GM19467 (cell line): Measurements from ENCODE around the gene GNA12.

Source experiments
- ATAC-seq: cut with Tn5 transposase; IDR thresholded peaks from one replicate; pipeline ENCODE4 v1.9.1; 2021; ENCODE audit warnings: mild to moderate bottlenecking, moderate library complexity; ENCODE audit not compliant: unreplicated experiment

The GNA12 gene

DNA sequence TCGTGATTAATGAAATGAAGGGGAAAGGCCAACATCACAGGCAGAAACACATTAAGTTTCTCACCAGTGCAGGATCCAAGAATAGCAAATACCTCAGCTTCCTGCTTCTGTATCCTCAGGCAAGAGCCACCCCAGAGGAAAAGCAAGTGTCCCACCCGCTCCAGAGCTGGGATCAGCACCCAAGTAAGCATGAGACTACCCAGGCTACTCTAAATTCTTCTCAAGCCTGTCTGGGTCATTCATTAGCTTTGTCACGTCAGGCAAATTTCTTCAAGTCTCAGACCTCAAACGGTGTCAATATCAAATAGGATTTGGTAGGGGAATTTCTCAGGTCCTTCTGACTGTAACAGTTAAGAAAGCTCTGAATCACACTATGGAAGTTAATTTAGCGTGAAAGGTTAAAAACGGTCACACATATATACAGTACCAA is 59.0 kb downstream of the GNA12 start:
- peak; percentile 75 for ATAC-seq

DNA sequence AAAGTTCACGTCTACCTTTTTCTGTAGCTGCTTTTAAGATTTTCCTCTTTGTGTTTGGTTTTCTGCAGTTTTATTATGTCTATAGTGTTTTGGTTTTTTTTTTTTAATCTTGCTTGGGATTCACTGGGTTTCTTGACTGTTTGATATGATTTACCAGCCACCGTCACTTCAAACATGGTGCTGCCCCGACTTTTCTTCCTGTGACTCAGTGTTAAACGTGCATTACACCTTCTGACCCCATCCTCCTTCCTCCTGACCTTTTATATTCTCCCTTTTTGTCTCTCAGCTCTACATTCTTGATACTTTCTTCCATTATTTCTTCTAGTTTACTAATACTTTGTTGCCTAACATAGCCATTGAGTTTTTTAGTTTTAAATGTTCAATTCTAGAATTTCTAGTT is 61.5 kb downstream of the GNA12 start:
- ATAC-seq: no peak

DNA sequence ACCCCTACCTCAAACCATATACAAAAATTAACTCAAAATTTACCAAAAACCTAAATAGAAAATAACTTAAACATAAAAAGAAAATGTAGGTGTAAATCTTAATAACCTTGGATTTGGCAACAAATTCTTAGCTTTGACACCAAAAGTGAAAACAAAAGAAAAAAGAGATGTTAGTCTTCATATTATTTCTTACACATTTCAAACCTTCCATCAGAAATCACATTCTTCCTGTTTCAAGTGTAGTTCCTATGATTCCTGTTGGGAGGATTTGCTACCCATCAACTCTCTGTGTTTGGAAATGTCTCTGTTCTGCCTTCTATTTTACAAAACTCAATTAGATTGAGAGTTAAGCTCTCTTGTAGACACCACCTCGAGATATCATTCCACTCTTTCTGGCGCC is 62.0 kb downstream of the GNA12 start:
- ATAC-seq: no peak

DNA sequence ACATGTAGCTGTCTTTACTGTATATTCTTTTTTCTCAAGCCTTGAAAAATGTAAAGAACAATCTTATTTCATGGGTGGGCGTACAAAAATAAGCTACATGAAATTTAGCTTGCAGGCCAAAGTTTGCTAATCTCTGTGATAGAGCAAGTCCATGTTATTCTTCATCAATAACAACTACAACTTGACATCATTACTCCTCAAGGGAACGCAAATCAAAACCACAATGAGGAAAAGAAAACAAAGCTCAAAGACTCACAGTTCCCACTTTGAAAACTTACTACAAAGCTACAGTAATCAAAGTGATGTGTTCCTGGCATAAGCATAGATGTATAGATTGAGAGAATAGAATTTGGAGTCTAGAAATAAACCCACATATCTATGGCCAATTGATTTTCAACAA is 62.5 kb downstream of the GNA12 start:
- ATAC-seq: no peak

DNA sequence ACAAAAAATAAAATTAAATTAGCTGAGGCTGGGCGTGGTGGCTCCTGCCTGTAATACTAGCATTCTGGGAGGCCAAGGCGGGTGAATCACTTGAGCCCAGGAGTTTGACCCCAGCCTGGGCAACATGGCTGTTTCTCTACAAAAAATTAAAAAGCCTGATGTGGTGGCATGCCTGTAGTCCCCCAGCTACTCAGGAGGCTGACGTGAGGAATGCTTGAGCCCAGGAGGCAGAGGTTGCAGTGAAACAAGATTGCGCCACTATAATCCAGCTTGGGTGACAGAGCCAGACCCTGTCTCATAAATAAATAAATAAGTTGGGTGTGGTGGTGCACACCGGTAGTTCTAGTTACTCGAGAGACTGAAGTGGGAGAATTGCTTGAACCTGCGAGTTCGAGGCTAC is 65.1 kb downstream of the GNA12 start:
- no peak for ATAC-seq

DNA sequence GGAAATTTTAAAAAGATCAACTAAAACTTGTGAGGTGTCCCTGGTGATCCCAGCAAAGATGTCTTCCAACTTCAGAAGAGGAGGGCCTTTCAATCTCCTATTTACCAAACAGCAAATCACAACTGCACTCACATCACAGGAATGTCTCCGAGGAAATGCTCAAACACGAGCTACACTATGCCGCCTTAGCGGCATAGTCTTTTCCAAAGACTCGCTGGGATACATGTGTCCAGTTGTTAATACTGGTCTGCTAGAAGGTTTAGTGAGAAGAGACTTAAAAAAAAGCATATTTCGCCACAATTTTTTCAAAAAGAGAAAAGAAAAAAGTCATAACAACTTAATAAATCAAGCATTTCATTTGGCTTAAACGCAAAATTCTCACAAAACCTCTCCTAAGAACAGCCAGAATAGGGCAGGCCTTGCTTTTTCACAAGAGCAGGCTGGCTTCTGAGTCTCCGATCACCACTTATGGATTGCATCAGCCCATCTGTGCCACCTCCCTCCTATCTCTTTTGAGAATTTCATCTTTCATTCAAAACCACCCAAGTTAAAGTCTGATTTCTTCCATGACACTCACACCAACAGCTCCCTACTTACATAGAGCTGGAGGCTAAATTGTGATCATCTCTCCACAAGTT is 66.1 kb downstream of the GNA12 start:
- no peak for ATAC-seq

DNA sequence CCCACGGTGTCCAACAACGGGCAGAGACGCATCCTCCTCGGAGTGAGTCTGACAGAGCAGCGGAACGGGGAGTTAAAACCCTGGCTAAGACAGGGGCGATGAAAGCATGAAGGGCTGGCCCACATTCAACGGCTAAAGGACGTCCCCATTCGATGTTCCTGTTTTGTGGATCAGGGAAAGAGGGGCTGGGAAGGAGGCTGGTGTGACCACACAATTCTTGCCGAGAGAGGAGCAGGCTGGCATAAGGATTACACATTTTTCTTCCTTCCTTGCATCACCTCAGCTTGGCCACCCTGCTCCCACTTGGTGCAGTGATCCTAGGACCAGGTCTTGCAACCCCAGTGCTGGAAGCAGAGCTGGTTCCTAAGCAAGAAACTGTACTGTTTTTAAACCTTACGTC is 67.7 kb downstream of the GNA12 start:
- ATAC-seq: no peak

DNA sequence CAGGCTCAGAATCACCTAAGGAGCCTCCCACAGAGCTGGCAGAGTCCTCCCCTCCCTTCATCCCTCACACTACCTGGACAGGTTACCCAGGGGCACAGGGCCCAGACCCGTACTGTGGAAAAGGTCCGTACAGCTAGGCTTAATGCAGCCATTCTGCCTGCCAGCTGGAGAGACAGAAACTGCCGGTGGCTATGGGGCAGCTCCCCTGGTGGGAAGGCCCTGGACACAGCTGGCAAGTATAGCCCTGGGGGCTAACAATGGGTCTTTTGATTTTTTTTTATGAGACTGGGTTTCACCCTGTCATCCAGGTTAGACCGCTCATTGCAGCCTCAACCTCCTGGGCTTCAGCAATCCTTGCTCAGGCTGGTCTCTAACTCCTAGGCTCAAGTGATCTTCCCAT is 68.3 kb downstream of the GNA12 start:
- no peak for ATAC-seq

DNA sequence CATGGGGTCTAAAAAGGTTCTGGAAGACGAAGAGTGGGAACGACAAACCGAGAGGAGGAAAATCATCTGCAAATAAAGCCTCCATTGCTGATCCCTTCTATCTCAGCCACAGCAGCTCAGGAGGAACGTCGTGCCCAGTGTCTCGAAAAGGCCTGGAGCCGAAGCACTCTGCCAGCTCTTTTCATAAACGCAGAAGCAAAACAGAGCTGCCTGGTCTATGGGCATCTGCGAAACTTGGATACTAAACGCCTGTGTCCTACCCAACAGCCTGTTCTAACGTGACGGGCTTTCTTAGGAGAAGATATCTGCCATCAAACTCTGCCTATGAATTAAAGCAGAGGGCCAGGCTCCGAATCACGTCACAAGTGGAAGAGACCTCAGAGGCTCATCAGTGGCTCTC is 68.7 kb downstream of the GNA12 start:
- ATAC-seq: no peak

DNA sequence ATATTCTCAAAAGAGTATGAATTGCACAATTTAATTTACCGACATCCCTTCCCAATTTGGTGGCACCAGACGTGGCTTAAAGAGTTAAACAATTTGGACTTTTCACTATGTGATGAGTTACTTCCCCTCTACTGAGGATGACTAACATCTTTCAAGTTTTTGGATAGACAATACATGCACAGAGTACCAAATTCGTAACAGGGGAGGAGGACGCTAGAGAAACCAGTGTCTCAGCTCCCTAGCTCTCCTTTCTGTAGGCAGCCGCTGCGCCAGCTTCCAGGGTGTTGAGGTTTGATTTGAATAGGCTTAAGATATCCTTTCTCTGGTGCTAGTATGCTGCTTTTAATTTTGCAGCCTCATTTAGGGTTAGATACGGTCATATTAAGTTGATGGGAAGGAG is 69.2 kb downstream of the GNA12 start:
- no peak for ATAC-seq

DNA sequence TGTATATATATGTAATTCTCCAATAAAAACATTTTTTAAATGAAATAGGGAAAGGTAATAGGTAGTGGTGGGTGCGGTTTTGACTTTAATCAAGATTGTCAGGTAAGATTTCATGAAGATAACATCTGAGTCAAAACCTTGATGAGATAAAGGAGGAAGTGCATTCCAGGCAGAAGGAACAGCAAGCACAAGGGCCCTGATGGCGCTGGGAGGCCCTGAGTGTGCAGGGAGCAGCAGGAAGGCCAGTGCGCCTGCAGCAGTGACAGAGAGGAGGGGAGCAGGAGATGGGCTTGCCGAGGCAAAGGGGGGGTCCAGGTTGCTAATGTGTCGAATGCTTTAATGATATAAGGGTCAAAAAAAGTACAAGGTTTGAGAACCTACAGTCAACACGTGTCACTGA is 69.8 kb downstream of the GNA12 start:
- no peak for ATAC-seq

DNA sequence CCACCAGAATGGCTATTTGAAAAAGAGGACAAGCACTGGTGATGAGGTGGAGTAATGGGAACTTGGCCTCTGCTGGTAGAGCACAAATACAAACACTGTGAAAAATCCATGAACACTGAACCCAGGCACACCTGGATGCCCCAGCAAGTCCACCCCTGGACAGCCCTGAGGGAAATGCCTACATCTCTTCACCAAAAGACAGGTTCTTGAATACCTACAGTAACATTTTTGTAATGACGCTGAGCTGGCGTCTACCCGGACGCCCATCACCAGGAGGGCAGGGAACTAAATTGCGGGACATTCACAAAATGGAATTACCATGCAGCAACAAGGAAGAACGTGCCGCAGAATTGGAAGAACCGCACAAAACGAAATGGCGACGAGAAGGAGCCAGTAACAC is 70.5 kb downstream of the GNA12 start:
- ATAC-seq: no peak

DNA sequence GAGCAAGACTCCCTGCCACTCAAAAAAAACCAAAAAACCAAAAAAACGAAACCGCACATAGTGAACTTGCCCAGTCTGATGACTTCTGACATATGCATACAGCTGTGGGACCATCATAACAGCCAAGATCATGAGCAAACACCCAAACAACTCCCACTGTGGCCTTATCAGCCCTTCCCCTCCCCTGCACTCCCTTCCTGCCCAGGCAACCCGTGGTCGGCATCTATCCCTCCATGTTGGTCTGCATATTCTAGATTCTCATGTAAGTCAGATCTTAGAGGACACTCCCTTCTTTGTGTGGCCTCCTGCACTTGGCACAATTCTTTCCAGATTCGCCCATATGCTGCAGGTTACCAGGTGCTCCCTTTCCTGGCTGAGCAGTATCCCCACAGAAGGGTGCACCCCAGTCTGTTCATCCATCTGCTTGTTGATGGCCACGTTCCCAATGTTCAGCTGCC is 72.8 kb downstream of the GNA12 start:
- no peak for ATAC-seq

DNA sequence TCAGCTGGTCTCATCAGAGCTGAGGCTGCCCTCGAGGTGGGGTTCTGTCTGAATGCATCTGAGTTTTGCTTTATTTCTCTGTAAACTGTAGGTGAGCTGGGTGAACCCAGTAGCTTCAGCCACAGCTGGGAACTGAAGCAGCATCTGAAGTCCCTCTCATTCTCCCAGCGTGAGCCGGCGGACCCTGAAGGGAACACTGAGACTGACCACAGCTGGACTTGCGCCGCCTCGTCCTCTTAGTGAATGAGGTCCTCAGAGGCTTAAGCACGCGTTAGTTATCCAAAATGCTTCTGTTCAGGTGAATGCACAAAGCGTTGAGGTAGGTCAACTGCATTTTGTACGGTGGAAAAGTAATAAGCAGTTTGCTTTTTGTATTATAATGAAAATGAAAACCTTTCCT is 79.5 kb downstream of the GNA12 start:
- ATAC-seq: no peak

DNA sequence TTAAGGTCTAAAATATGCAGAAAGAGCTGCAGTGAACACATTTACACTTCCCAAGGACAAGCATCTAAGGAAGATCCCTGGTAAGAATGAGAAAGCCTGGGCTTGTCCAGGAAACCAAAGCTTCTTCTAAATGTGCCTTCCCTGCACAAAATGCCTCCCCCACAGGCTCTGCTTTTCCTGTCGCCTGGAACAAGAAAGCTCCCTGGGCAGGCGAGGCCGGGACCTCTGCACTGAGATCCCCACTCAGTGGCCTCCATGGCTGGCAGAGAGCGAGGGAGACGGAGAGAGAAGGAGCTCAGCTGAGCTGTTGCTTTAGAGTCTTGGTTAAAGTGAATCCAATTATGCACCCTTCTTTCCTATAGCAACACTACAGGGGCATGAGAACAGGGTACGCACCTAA is 80.5 kb downstream of the GNA12 start:
- no peak for ATAC-seq

DNA sequence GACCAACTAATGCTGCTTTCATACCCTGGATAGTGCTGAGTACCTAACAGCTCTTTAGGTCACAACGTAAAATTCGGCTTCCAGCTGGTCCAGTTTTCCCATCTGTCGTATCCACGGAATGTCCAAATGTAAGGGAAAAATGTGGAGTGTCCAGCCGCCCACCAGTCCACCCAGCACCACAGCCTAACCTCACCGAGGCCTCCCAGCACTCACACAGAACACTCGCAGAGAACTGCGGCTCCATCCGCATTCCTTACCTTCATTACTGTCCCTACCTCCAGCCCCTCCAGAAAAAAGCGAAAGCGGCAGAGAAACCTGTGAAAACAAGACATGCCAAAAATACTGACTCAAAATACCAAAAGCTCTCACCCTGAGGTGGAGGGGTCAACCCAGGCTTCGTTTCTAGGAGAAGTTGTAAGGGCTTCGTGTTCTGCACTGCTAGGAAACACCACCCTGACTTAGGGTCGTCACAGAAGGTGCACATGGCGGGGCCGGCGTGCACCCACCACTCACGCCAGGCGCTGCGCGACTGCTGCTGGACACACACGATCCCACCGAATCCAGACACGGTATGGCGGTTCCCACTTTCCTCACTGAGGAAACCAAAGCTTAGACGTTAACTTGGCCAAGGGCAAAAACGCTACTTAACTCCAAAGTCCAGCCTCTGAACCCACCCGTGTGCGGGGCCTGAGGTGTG is 82.2 kb downstream of the GNA12 start:
- ATAC-seq: no peak

DNA sequence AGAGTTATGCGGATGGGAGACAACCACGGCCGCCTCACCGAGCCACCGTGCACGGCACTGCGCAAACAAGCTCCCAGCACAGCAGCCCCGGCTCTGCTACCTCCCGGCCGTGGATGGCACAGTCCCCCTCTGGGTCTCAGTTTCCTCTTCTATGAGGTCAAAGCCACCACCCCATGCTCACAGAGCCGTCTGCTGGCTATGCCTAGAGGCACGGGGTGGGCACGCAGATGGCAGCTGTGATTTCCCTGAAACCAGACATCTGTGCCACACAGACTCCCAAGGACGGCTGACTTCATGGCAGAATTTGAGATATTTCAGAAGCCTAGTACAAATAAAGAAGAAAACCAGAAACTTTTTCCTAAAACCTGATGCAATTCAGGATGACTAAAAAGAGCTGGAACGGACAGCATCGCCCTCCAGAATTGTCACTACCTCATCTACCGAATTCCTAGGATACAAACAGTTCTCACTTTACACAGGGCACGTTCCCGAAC is 82.9 kb downstream of the GNA12 start:
- no peak for ATAC-seq

DNA sequence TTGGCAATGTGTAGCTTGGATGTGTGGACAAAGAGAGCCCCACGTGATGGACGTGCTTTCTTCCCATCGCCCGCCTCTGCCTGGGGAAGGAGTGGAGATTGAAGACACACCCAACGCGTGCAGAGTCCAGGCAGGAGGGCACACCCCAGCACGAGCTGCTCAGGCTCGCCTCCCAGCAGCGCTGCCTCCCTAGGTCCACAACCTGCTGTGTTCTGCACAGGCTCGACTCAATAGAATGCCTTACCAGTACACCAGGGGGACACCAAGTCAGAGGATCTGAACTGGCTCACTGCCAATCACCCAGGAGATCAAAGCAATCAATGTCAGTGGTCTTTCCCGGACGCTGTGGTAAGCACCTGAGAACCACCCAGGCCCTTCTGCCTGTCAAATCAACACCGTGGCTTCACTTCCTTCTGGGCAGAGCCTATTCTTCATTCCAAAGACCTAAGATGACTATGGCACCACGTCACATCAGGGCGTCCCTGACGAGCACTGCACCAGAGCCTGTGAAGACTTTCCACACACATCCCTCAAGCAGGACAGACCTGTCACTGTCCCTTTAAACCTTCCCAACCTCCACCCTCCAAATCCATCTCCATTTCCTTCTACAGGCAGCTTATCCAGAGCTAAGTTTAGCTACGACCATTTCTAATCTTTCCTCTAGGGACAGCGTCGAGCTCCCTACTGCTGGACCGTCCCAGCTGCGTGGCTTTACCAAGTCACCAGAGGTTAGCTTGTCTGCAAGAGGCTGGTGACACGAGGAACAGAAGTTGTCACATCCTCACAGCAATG is 83.8 kb downstream of the GNA12 start:
- no peak for ATAC-seq

DNA sequence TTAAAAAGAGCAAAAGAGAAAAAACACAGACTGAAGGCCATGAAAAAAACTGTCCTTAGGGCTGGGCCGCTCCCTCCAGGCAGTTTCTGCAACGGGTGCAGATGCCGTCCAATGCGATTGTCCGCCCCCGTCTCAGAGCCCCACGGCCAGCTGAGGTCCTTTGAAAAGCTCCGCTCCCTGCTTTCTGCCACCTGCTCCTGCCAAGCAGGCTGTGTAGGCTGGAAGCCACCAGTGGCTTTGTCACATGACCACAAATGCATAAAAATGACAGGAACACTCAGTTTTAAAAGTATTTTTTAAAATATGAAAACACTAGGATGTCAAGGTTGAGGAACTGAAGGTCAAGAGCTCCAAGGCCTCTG is 84.4 kb downstream of the GNA12 start:
- no peak for ATAC-seq

DNA sequence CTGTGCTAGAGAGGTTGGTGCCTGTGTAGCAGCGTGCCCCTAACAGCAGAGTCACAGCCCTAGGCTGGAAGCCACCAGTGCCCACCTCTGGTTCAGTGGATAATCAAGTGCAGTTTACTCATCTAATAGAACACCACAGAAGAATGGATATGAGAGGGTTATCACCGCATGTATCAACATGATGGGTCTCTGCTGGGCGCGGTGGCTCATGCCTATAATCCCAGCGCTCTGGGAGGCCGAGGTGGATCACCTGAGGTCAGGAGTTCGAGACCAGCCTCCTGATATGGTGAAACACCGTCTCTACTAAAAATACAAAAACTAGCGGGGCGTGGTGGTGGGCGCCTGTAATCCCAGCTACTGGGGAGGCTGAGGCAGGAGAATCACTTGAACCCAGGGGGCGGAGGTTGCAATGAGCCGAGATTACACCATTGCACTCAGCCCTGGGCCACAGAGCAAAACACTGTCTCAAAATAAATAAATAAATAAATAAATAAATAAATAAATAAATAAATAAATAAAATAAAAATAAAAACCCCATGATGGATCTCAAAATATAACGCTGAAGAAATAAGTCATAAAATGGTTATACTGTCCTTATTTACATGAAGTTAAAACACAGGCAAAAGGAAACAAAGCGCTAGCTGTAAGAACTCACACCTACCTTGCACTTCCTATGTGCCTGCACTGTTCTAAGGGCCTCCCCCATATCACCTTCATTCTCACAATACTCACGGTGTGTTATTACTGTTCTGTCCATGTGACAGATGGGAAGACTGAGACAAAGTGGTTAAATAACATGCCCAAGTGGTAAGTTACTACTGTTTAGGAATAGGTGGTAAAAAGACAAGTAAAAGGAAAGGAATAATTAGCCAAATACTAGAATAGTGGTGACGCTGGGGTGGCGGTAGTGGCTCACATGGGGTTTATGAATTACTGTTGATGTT is 85.2 kb downstream of the GNA12 start:
- peak; percentile 7 for ATAC-seq
